GM23338 (cell line): ENCODE data around the gene CYP19A1. TPM values are rescaled to one million over a fixed set of nuclear protein-coding genes. Genes with fewer than 3 reads are reported as not detected.

ENCODE experiments used
- ATAC-seq: fragments of 200-7000 bp; cut with Tn5 transposase; 3 replicates; pipeline ENCODE4 v1.9.1; 2020
- DNase-seq: peaks from one replicate; pipeline ENCODE4 v3.0.0-alpha.2; 2015; ENCODE audit warnings: low spot score
- H2AFZ ChIP-seq: fragments of 200-600 bp; sonication (generic); 2 replicates; pipeline ENCODE4 v1.8.0; 2016; ENCODE audit warnings: antibody characterized with exemption, mild to moderate bottlenecking, moderate library complexity
- H3F3A ChIP-seq: fragments of 200-600 bp; sonication (generic); replicated peaks from 2 replicates; pipeline ENCODE4 v1.8.0; 2017; ENCODE audit warnings: antibody characterized with exemption, mixed run types, low read depth
- H3K27ac ChIP-seq: fragments of 200-600 bp; sonication (generic); 2 replicates; pipeline ENCODE4 v1.6.1; 2016; ENCODE audit warnings: low read depth
- H3K27me3 ChIP-seq: fragments of 200-600 bp; sonication (generic); 2 replicates; pipeline ENCODE4 v1.8.0; 2016; ENCODE audit warnings: mild to moderate bottlenecking, mixed run types, moderate library complexity; ENCODE audit not compliant: insufficient read depth
- H3K36me3 ChIP-seq: fragments of 200-600 bp; sonication (generic); 2 replicates; pipeline ENCODE4 v1.8.0; 2016; ENCODE audit warnings: mild to moderate bottlenecking; ENCODE audit not compliant: insufficient read depth
- H3K4me1 ChIP-seq: fragments of 200-600 bp; sonication (generic); 2 replicates; pipeline ENCODE4 v1.8.0; 2016; ENCODE audit warnings: mild to moderate bottlenecking, moderate library complexity; ENCODE audit not compliant: insufficient read depth
- H3K4me2 ChIP-seq: fragments of 200-600 bp; sonication (generic); 2 replicates; pipeline ENCODE4 v1.7.1; 2017; ENCODE audit warnings: mixed run types
- H3K4me3 ChIP-seq: fragments of 200-600 bp; sonication (generic); 2 replicates; pipeline ENCODE4 v1.6.1; 2016; ENCODE audit warnings: mixed run types
- H3K79me2 ChIP-seq: fragments of 200-600 bp; sonication (generic); replicated peaks from 2 replicates; pipeline ENCODE4 v1.8.0; 2017; ENCODE audit warnings: mild to moderate bottlenecking; ENCODE audit not compliant: insufficient read depth
- H3K9me2 ChIP-seq: fragments of 200-600 bp; sonication (generic); 2 replicates; pipeline ENCODE4 v1.8.0; 2017; ENCODE audit not compliant: insufficient read depth
- H4K20me1 ChIP-seq: fragments of 200-600 bp; sonication (generic); replicated peaks from 2 replicates; pipeline ENCODE4 v1.8.0; 2017; ENCODE audit warnings: mild to moderate bottlenecking; ENCODE audit not compliant: insufficient read depth
- H3K27ac Mint-ChIP-seq: 2 replicates; pipeline ENCODE4 v1.8.0; 2020; ENCODE audit warnings: inconsistent platforms, mild to moderate bottlenecking, moderate library complexity, mixed read lengths
- H3K27me3 Mint-ChIP-seq: 3 replicates; pipeline ENCODE4 v1.8.0; 2022; ENCODE audit warnings: low read depth, mild to moderate bottlenecking, moderate library complexity, mixed read lengths, inconsistent platforms; ENCODE audit not compliant: insufficient read depth, poor library complexity
- H3K36me3 Mint-ChIP-seq: 3 replicates; pipeline ENCODE4 v1.8.0; 2021; ENCODE audit warnings: low read depth, mild to moderate bottlenecking, inconsistent platforms, moderate library complexity, mixed read lengths
- H3K4me1 Mint-ChIP-seq: 3 replicates; pipeline ENCODE4 v1.8.0; 2020; ENCODE audit warnings: mild to moderate bottlenecking, inconsistent platforms, mixed read lengths
- H3K4me3 Mint-ChIP-seq: 3 replicates; pipeline ENCODE4 v1.8.0; 2021; ENCODE audit warnings: moderate library complexity, mild to moderate bottlenecking, inconsistent platforms, mixed read lengths
- H3K9me3 Mint-ChIP-seq: 3 replicates; pipeline ENCODE4 v1.8.0; 2020; ENCODE audit warnings: moderate library complexity, mild to moderate bottlenecking, inconsistent platforms, mixed read lengths
- CTCF ChIP-seq, 2 experiments: fragments of 200-600 bp in 1 of 2; sonication (generic) in 1 of 2; conservative IDR thresholded peaks; 2 replicates each; pipeline versions ENCODE4 v1.5.1 to v1.6.1; 2016 to 2017; ENCODE audit warnings: antibody characterized with exemption in 2 of 2, low read depth in 2 of 2, mild to moderate bottlenecking in 2 of 2, moderate library complexity in 1 of 2
- ETS1 ChIP-seq: IDR thresholded peaks from 2 replicates; pipeline ENCODE4 v1.6.1; 2016; ENCODE audit warnings: antibody characterized with exemption
- EZH2 ChIP-seq: fragments of 200-600 bp; sonication (generic); IDR thresholded peaks from one replicate; pipeline ENCODE4 v1.8.0; 2017; ENCODE audit warnings: antibody characterized with exemption, mild to moderate bottlenecking, low read depth; ENCODE audit not compliant: unreplicated experiment
- EZH2phosphoT487 ChIP-seq: fragments of 200-600 bp; sonication (generic); IDR thresholded peaks from one replicate; pipeline ENCODE4 v1.8.1; 2018; ENCODE audit warnings: antibody characterized with exemption; ENCODE audit not compliant: unreplicated experiment
- JUNB ChIP-seq: IDR thresholded peaks from one replicate; pipeline ENCODE4 v1.6.1; 2016; ENCODE audit warnings: antibody characterized with exemption; ENCODE audit not compliant: unreplicated experiment
- POLR2AphosphoS5 ChIP-seq: IDR thresholded peaks from 2 replicates; pipeline ENCODE4 v1.6.1; 2016; ENCODE audit warnings: antibody characterized with exemption, low read depth
- REST ChIP-seq: IDR thresholded peaks from one replicate; pipeline ENCODE4 v1.6.1; 2018; ENCODE audit warnings: antibody characterized with exemption; ENCODE audit not compliant: unreplicated experiment
- STAT1 ChIP-seq: IDR thresholded peaks from one replicate; pipeline ENCODE4 v1.6.1; 2016; ENCODE audit warnings: antibody characterized with exemption; ENCODE audit not compliant: unreplicated experiment
- ZNF331 ChIP-seq: fragments of 250-450 bp; sonication (Bioruptor Pico); IDR thresholded peaks from 2 replicates; pipeline ENCODE4 v1.5.0; 2020; ENCODE audit warnings: low read depth, mild to moderate bottlenecking, moderate library complexity
- ZNF462 ChIP-seq: fragments of 250-450 bp; sonication (Bioruptor Pico); IDR thresholded peaks from 2 replicates; pipeline ENCODE4 v1.5.0; 2020; ENCODE audit warnings: mild to moderate bottlenecking, moderate library complexity
- polyA plus RNA-seq: library from polyadenylated mRNA; unstranded; fragments of >200 nt; fragmentation: Nextera tagmentation; extraction: Ambion mirVana; gene quantifications from 2 replicates; pipeline ENCODE4 v1.2.1, GENCODE V29; 2016
- total RNA-seq: library from RNA; depleted of rRNA; stranded (reverse); fragments of >200 nt; shearing (Covaris generic); gene quantifications from 2 replicates; pipeline ENCODE4 v1.2.3, GENCODE V29; 2014

The CYP19A1 gene
- total and polyA plus RNA-seq, 2 experiments from 2014 or later, result 0.42 TPM; not detected in 1

- no peak for TF ChIP-seq CTCF (conservative IDR thresholded peaks at IDR 0.05; ENCODE audit: low read depth in 2 of 2)
Observed at GRCh38 chr15:51346136-51346535, 7.7 kb upstream of the CYP19A1 start (continued).

GRCh38 chr15:51343466-51343865 is 5.1 kb upstream of the CYP19A1 start:
- H3K27me3 Mint-ChIP-seq, result peaks cover 32% of the 10 kb centered on the region
- no peak for DNase-seq
- no peaks in the 10 kb centered on the region; the same call in 2 of the 3 replicates for H3K4me1 Mint-ChIP-seq
- Histone ChIP-seq H3F3A (no peaks in the 10 kb centered on the region), H3K79me2 (no peaks in the 10 kb centered on the region), H3K4me2 (no peak overlapping the region), H3K9me2 (peaks cover 6% of the 10 kb centered on the region), H3K4me1 (peaks cover 3% of the 10 kb centered on the region; the same call in 1 of the 2 replicates), H2AFZ (no peak overlapping the region), H3K27me3 (peaks cover 51% of the 10 kb centered on the region), H3K36me3 (no peaks in the 10 kb centered on the region), H4K20me1 (0 out of 2 replicates have a peak, but pooled peaks cover 6% of the 10 kb centered on the region), H3K4me3 (no peak overlapping the region), H3K27ac (no peak overlapping the region)
- H3K27ac Mint-ChIP-seq, result no peak overlapping the region
- no peak for ATAC-seq
- no peak overlapping the region for H3K4me3 Mint-ChIP-seq
- H3K36me3 Mint-ChIP-seq, result no peaks in the 10 kb centered on the region
- H3K9me3 Mint-ChIP-seq, result no peaks in the 10 kb centered on the region; the same call in 2 of the 3 replicates
- TF ChIP-seq EZH2 (no peak), CTCF (conservative IDR thresholded peaks at IDR 0.05; ENCODE audit: low read depth in 2 of 2) (no peak), POLR2AphosphoS5 (no peak), ETS1 (no peak), ZNF462 (no peak), STAT1 (no peak), EZH2phosphoT487 (no peak), REST (no peak), JUNB (no peak), ZNF331 (CRISPR knock-in tag) (no peak)
